ENCODE data around the gene TLR3.

TLR3 gene

GRCh38 chr4:186107947-186108346 is 39.0 kb downstream of the TLR3 start:
- no peak for DNase-seq

GRCh38 chr4:186108391-186108790 is 39.4 kb downstream of the TLR3 start:
- no peak for DNase-seq

GRCh38 chr4:186109245-186109644 is 40.3 kb downstream of the TLR3 start:
- DNase-seq: no peak

GRCh38 chr4:186116697-186117096 is 47.7 kb downstream of the TLR3 start:
- DNase-seq: no peak

- DNase-seq: no peak
Measured at GRCh38 chr4:186118582-186118981, 49.6 kb downstream of the TLR3 start.

- no peak for DNase-seq
Measured at GRCh38 chr4:186121057-186121456, 52.1 kb downstream of the TLR3 start.

- no peak for DNase-seq
Measured at GRCh38 chr4:186128842-186129241, 59.9 kb downstream of the TLR3 start.

GRCh38 chr4:186131935-186132334 is 63.0 kb downstream of the TLR3 start:
- DNase-seq: no peak

- DNase-seq: no peak
Measured at GRCh38 chr4:186132577-186133242, 63.8 kb downstream of the TLR3 start.

- DNase-seq: no peak
Measured at GRCh38 chr4:186134257-186134656, 65.3 kb downstream of the TLR3 start.

GRCh38 chr4:186134861-186135260 is 65.9 kb downstream of the TLR3 start:
- no peak for DNase-seq

- no peak for DNase-seq
Measured at GRCh38 chr4:186137196-186137794, 68.3 kb downstream of the TLR3 start.
